IMR-90 (cell line): Measurements from ENCODE around the gene CCR6. TPM values are rescaled to one million over a fixed set of nuclear protein-coding genes. Genes with fewer than 3 reads are reported as not detected.
A peak's percentile ranks its signal among the peaks of the same experiment; 100 is the strongest.

ENCODE experiments used
- ATAC-seq: fragments of 200-7000 bp; cut with Tn5 transposase; 2 replicates; pipeline ENCODE4 v1.9.1; 2020; ENCODE audit warnings: low read depth, mild to moderate bottlenecking, moderate library complexity
- BruUV-seq: library from RNA; stranded (reverse); fragments of 400-500 nt; replicated peaks from 2 replicates; lab custom pipeline; 2021; lab: Mats Ljungman, UMichigan
- CTCF ChIA-PET: fragments of 300-600 bp; formaldehyde crosslinking; extraction: SDS; loops from one replicate; lab custom pipeline; 2021; ENCODE audit warnings: antibody characterized with exemption; lab: Yijun Ruan, JAX
- POLR2A ChIA-PET: fragments of 300-600 bp; sonication (Branson Sonifier 250); formaldehyde crosslinking; loops from one replicate; lab custom pipeline; 2022; ENCODE audit warnings: antibody characterized with exemption; ENCODE audit not compliant: unreplicated experiment; lab: Charles Lee
- DNase-seq: peaks from one replicate; pipeline ENCODE4 v3.0.0; 2013
- H2AFZ ChIP-seq: replicated peaks from 2 replicates; pipeline ENCODE3; 2013; ENCODE audit warnings: low read length, mild to moderate bottlenecking; ENCODE audit not compliant: poor library complexity
- H2AK5ac ChIP-seq: 2 replicates; pipeline ENCODE4 v1.6.1; 2013; ENCODE audit warnings: low read depth, low read length, inconsistent platforms
- H2AK9ac ChIP-seq: replicated peaks from 2 replicates; pipeline ENCODE3; 2013; ENCODE audit warnings: mild to moderate bottlenecking, low read depth, low read length, moderate library complexity; ENCODE audit not compliant: poor library complexity
- H2BK120ac ChIP-seq: 2 replicates; pipeline ENCODE4 v1.6.1; 2013; ENCODE audit warnings: low read depth, low read length, inconsistent platforms
- H2BK15ac ChIP-seq: 3 replicates; pipeline ENCODE4 v1.6.1; 2013; ENCODE audit warnings: low read depth, low read length, inconsistent platforms
- H2BK20ac ChIP-seq: 2 replicates; pipeline ENCODE4 v1.6.1; 2013; ENCODE audit warnings: low read depth, mild to moderate bottlenecking, inconsistent platforms, low read length, moderate library complexity
- H2BK5ac ChIP-seq: 2 replicates; pipeline ENCODE4 v1.6.1; 2013; ENCODE audit warnings: mild to moderate bottlenecking, low read depth, low read length, inconsistent platforms; ENCODE audit not compliant: poor library complexity, severe bottlenecking
- H3K14ac ChIP-seq: replicated peaks from 2 replicates; pipeline ENCODE4 v1.6.1; 2013; ENCODE audit warnings: low read depth, low read length, inconsistent platforms
- H3K18ac ChIP-seq: 2 replicates; pipeline ENCODE4 v1.6.1; 2013; ENCODE audit warnings: low read depth, low read length, control low read depth
- H3K23ac ChIP-seq: 2 replicates; pipeline ENCODE4 v1.6.1; 2013; ENCODE audit warnings: low read depth, low read length, inconsistent platforms
- H3K27ac ChIP-seq: 2 replicates; pipeline ENCODE4 v1.5.1; 2013; ENCODE audit warnings: mild to moderate bottlenecking, control low read depth, low read length; ENCODE audit not compliant: insufficient read depth
- H3K27me3 ChIP-seq: 2 replicates; pipeline ENCODE4 v1.6.1; 2013; ENCODE audit warnings: low read length; ENCODE audit not compliant: control insufficient read depth, insufficient read depth
- H3K36me3 ChIP-seq: 2 replicates; pipeline ENCODE4 v1.6.1; 2013; ENCODE audit warnings: low read length, mixed read lengths; ENCODE audit not compliant: control insufficient read depth, insufficient read depth
- H3K4ac ChIP-seq: 2 replicates; pipeline ENCODE4 v1.6.1; 2013; ENCODE audit warnings: low read depth, low read length, inconsistent platforms
- H3K4me1 ChIP-seq: 2 replicates; pipeline ENCODE4 v1.6.1; 2013; ENCODE audit warnings: low read length, mixed read lengths; ENCODE audit not compliant: control insufficient read depth, insufficient read depth
- H3K4me2 ChIP-seq: 2 replicates; pipeline ENCODE4 v1.6.1; 2013; ENCODE audit warnings: low read depth, mild to moderate bottlenecking, control low read depth, low read length, moderate library complexity
- H3K4me3 ChIP-seq: 2 replicates; pipeline ENCODE4 v1.5.1; 2013; ENCODE audit warnings: low read depth, mild to moderate bottlenecking, control low read depth, low read length, moderate library complexity; ENCODE audit not compliant: insufficient read depth
- H3K56ac ChIP-seq: 2 replicates; pipeline ENCODE4 v1.6.1; 2013; ENCODE audit warnings: low read length, inconsistent platforms; ENCODE audit not compliant: insufficient read depth; ENCODE audit errors: extremely low read depth
- H3K79me1 ChIP-seq, 2 experiments: 2 replicates each; pipeline ENCODE4 v1.6.1; 2013; ENCODE audit warnings: low read length in 2 of 2, inconsistent platforms in 1 of 2, low read depth in 1 of 2
- H3K9ac ChIP-seq: 2 replicates; pipeline ENCODE4 v1.6.1; 2013; ENCODE audit warnings: low read depth, low read length, control low read depth
- H3K9me1 ChIP-seq: 2 replicates; pipeline ENCODE4 v1.6.1; 2013; ENCODE audit warnings: low read length, inconsistent platforms; ENCODE audit not compliant: insufficient read depth
- H3K9me3 ChIP-seq: 2 replicates; pipeline ENCODE4 v1.6.1; 2013; ENCODE audit warnings: low read length; ENCODE audit not compliant: control insufficient read depth, insufficient read depth
- H4K20me1 ChIP-seq: 2 replicates; pipeline ENCODE4 v1.6.1; 2013; ENCODE audit warnings: low read length, inconsistent platforms; ENCODE audit not compliant: insufficient read depth
- H4K5ac ChIP-seq: 2 replicates; pipeline ENCODE4 v1.6.1; 2013; ENCODE audit warnings: mild to moderate bottlenecking, low read depth, low read length, control low read depth
- H4K8ac ChIP-seq, 2 experiments: 2 replicates each; pipeline ENCODE4 v1.6.1; 2013; ENCODE audit warnings: low read depth in 2 of 2, low read length in 2 of 2, control low read depth in 1 of 2, inconsistent platforms in 1 of 2
- H4K91ac ChIP-seq: 2 replicates; pipeline ENCODE4 v1.6.1; 2013; ENCODE audit warnings: low read depth, low read length, inconsistent platforms; ENCODE audit not compliant: insufficient read depth
- BHLHE40 ChIP-seq: fragments of 150-350 bp; IDR thresholded peaks from 2 replicates; pipeline ENCODE4 v1.6.1; 2016; ENCODE audit warnings: mild to moderate bottlenecking, low read depth, low read length
- CEBPB ChIP-seq: IDR thresholded peaks from 2 replicates; pipeline ENCODE4 v1.6.1; 2012; ENCODE audit warnings: low read depth, low read length, improper control_type of control experiment
- CHD1 ChIP-seq: IDR thresholded peaks from 2 replicates; pipeline ENCODE4 v1.6.1; 2012; ENCODE audit warnings: low read depth, low read length, improper control_type of control experiment
- FOS ChIP-seq: fragments of 150-350 bp; IDR thresholded peaks from 2 replicates; pipeline ENCODE4 v1.6.1; 2016; ENCODE audit warnings: low read depth, low read length
- MAFK ChIP-seq: IDR thresholded peaks from 2 replicates; pipeline ENCODE4 v1.6.1; 2012; ENCODE audit warnings: low read depth, low read length, improper control_type of control experiment
- MAZ ChIP-seq: IDR thresholded peaks from 2 replicates; pipeline ENCODE4 v1.6.1; 2012; ENCODE audit warnings: low read depth, mild to moderate bottlenecking, low read length, improper control_type of control experiment, moderate library complexity, borderline replicate concordance
- MXI1 ChIP-seq: IDR thresholded peaks from 2 replicates; pipeline ENCODE4 v1.6.1; 2012; ENCODE audit warnings: low read depth, mild to moderate bottlenecking, low read length, moderate library complexity, borderline replicate concordance
- NFE2L2 ChIP-seq: fragments of 150-350 bp; IDR thresholded peaks from 2 replicates; pipeline ENCODE4 v1.6.1; 2016; ENCODE audit warnings: low read depth, mild to moderate bottlenecking, low read length
- POLR2A ChIP-seq: IDR thresholded peaks from 2 replicates; pipeline ENCODE4 v1.6.1; 2012; ENCODE audit warnings: mild to moderate bottlenecking, low read depth, low read length
- RAD21 ChIP-seq: IDR thresholded peaks from 2 replicates; pipeline ENCODE4 v1.6.1; 2012; ENCODE audit warnings: low read length, improper control_type of control experiment
- RCOR1 ChIP-seq: IDR thresholded peaks from 2 replicates; pipeline ENCODE4 v1.6.1; 2012; ENCODE audit warnings: mild to moderate bottlenecking, low read length, improper control_type of control experiment; ENCODE audit not compliant: insufficient replicate concordance
- RFX5 ChIP-seq: IDR thresholded peaks from 2 replicates; pipeline ENCODE4 v1.8.0; 2012; ENCODE audit warnings: low read depth, mild to moderate bottlenecking, low read length, moderate library complexity
- SMC3 ChIP-seq: fragments of 150-350 bp; IDR thresholded peaks from 2 replicates; pipeline ENCODE4 v1.6.1; 2016; ENCODE audit warnings: low read depth, mild to moderate bottlenecking, antibody characterized with exemption, low read length, moderate library complexity
- WGBS, 2 experiments: methylation state at CpG; one replicate each; pipeline versions ENCODE4 v1.1.5 to v1.1.7; 2013; ENCODE audit warnings: missing lambda C conversion rate in 2 of 2; ENCODE audit not compliant: insufficient read length in 1 of 2; ENCODE audit errors: extremely low coverage in 2 of 2; 5-methylcytosine and 5-hydroxymethylcytosine counted together
- dilution Hi-C: fragments of 300-500 bp; cut with HindIII; formaldehyde crosslinking; loops from one replicate; pipeline ENCODE4 v1.14.3; 2018; ENCODE audit warnings: low sequenced_read_pairs; ENCODE audit not compliant: unreplicated experiment
- in situ Hi-C: fragments of 300-500 bp; cut with MboI; formaldehyde crosslinking; loops from 3 replicates; pipeline ENCODE4 v1.14.3; 2019; ENCODE audit warnings: low sequenced_read_pairs, inconsistent platforms, mixed read lengths
- intact Hi-C: fragments of 100-400 bp; cut with micrococcal nuclease; formaldehyde crosslinking; loops from 2 replicates; pipeline ENCODE4 v1.10.0; 2022
- polyA plus RNA-seq, 3 experiments: library from polyadenylated mRNA; depleted of rRNA; stranded (reverse); fragments of >200 nt; gene quantifications; 2 replicates each; pipeline ENCODE4 v1.2.3, GENCODE V29; 2012; ENCODE audit warnings: low replicate concordance in 1 of 3
- total RNA-seq: library from RNA; depleted of rRNA; stranded (reverse); fragments of >200 nt; gene quantifications from 2 replicates; pipeline ENCODE4 v1.2.3, GENCODE V29; 2012
- TF ChIP-seq, protein P1 (sequence below): fragments of 150-350 bp; IDR thresholded peaks from 2 replicates; pipeline ENCODE4 v1.6.1; 2016; ENCODE audit warnings: low read depth, mild to moderate bottlenecking, low read length, moderate library complexity, borderline replicate concordance
- TF ChIP-seq, protein P2 (sequence below): fragments of 150-350 bp; IDR thresholded peaks from 2 replicates; pipeline ENCODE4 v1.6.1; 2017; ENCODE audit warnings: mild to moderate bottlenecking, antibody characterized with exemption, low read length, low read depth
- TF ChIP-seq, protein P3 (sequence below): conservative IDR thresholded peaks from 2 replicates; pipeline ENCODE4 v1.5.1; 2012; ENCODE audit warnings: mild to moderate bottlenecking, low read depth, low read length, improper control_type of control experiment

CCR6 gene
- total and polyA plus RNA-seq, 2 of the 4 experiments (the other 2 are of a cell fraction): not detected

DNA sequence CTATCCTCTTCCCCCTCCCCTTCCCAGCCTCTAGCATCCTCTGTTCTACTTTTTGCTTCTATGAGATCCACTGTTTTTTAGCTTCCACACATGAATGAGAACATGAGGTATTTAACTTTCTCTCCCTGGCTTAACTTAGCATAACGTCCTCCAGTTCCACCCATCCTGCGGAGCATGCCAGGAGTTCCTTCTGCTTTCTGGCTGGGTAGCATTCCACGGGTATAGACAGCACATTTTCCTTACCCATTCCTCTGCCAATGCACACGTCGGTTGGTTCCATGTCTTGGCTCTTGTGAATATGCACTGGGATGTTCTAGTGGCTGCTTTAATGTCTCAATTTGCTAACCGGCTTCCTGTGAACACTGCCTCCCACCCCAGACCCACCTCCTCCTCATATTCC lies 13.2 kb upstream of the CCR6 start:
- Histone ChIP-seq H3K4ac (no peak overlapping the region), H3K18ac (no peak overlapping the region), H3K23ac (no peak overlapping the region), H3K36me3 (no peaks in the 10 kb centered on the region), H3K14ac (no peak overlapping the region), H4K20me1 (no peaks in the 10 kb centered on the region), H2BK15ac (no peak overlapping the region), H3K9me3 (peaks cover 26% of the 10 kb centered on the region), H4K8ac (no peak overlapping the region), H3K4me2 (no peak overlapping the region), H2BK20ac (no peak overlapping the region), H4K91ac (no peak overlapping the region), H3K27me3 (no peaks in the 10 kb centered on the region), H3K27ac (no peak overlapping the region), H2BK5ac (no peak overlapping the region), H3K9me1 (no peaks in the 10 kb centered on the region), H3K9ac (no peak overlapping the region), H2AK5ac (no peak overlapping the region), H3K4me3 (no peak overlapping the region), H3K56ac (no peak overlapping the region), H2AFZ (peak overlapping the region; percentile 32), H3K4me1 (no peaks in the 10 kb centered on the region), H4K5ac (no peak overlapping the region), H2BK120ac (no peak overlapping the region), H2AK9ac (no peak overlapping the region), H3K79me1 (no peaks in the 10 kb centered on the region)
- in situ Hi-C loops (no loop called here), intact Hi-C loops (no loop called here), dilution Hi-C loops (no loop called here)
- no TSS peak for BruUV-seq
- POLR2A ChIA-PET: no interaction called here
- TF ChIP-seq RFX5 (no peak), FOS (no peak), MXI1 (no peak), CEBPB (no peak), CHD1 (no peak), SMC3 (no peak), MAZ (no peak), POLR2A (no peak), RCOR1 (no peak), BHLHE40 (no peak), NFE2L2 (no peak), MAFK (no peak), RAD21 (no peak)
- TF ChIP-seq, protein P1, sequence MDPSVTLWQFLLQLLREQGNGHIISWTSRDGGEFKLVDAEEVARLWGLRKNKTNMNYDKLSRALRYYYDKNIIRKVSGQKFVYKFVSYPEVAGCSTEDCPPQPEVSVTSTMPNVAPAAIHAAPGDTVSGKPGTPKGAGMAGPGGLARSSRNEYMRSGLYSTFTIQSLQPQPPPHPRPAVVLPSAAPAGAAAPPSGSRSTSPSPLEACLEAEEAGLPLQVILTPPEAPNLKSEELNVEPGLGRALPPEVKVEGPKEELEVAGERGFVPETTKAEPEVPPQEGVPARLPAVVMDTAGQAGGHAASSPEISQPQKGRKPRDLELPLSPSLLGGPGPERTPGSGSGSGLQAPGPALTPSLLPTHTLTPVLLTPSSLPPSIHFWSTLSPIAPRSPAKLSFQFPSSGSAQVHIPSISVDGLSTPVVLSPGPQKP: no peak
- TF ChIP-seq, protein P2, sequence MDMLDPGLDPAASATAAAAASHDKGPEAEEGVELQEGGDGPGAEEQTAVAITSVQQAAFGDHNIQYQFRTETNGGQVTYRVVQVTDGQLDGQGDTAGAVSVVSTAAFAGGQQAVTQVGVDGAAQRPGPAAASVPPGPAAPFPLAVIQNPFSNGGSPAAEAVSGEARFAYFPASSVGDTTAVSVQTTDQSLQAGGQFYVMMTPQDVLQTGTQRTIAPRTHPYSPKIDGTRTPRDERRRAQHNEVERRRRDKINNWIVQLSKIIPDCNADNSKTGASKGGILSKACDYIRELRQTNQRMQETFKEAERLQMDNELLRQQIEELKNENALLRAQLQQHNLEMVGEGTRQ: no peak
- TF ChIP-seq, protein P3, sequence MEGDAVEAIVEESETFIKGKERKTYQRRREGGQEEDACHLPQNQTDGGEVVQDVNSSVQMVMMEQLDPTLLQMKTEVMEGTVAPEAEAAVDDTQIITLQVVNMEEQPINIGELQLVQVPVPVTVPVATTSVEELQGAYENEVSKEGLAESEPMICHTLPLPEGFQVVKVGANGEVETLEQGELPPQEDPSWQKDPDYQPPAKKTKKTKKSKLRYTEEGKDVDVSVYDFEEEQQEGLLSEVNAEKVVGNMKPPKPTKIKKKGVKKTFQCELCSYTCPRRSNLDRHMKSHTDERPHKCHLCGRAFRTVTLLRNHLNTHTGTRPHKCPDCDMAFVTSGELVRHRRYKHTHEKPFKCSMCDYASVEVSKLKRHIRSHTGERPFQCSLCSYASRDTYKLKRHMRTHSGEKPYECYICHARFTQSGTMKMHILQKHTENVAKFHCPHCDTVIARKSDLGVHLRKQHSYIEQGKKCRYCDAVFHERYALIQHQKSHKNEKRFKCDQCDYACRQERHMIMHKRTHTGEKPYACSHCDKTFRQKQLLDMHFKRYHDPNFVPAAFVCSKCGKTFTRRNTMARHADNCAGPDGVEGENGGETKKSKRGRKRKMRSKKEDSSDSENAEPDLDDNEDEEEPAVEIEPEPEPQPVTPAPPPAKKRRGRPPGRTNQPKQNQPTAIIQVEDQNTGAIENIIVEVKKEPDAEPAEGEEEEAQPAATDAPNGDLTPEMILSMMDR: no peak
- DNase-seq: no peak
- no CpG with 5 or more reads among the region's 6 CpGs for WGBS, 2 experiments
- CTCF ChIA-PET: no interaction called here
- ATAC-seq: no peak
